K562 (cell line): ENCODE data around the gene AQP6. TPM values are rescaled to one million over a fixed set of nuclear protein-coding genes. Genes with fewer than 3 reads are reported as not detected.

Experiments
- AFF1 ChIP-seq, 2 experiments: fragments of 450-650 bp; IDR thresholded peaks; 2 replicates each; pipeline ENCODE4 v1.6.1; 2018; ENCODE audit warnings: mild to moderate bottlenecking in 2 of 2, low read depth in 1 of 2; ENCODE audit not compliant: partially characterized antibody in 2 of 2
- CEBPB ChIP-seq: fragments of 450-650 bp; IDR thresholded peaks from 2 replicates; pipeline ENCODE4 v1.6.1; 2016; ENCODE audit warnings: missing genetic modification characterization, missing compliant biosample characterization
- FOXK1 ChIP-seq: sonication (generic); formaldehyde crosslinking; IDR thresholded peaks from 2 replicates; pipeline ENCODE4 v1.8.0; 2022; ENCODE audit warnings: missing genetic modification reagents, mild to moderate bottlenecking, borderline replicate concordance
- HDAC1 ChIP-seq, 2 experiments: fragments of 450-650 bp; IDR thresholded peaks; 2 replicates each; pipeline ENCODE4 v1.6.1; 2016 to 2017; ENCODE audit warnings: inconsistent platforms in 1 of 2, mild to moderate bottlenecking in 1 of 2, moderate library complexity in 1 of 2
- MAFG ChIP-seq: fragments of 450-650 bp; conservative IDR thresholded peaks from 2 replicates; pipeline ENCODE4 v1.6.1; 2016; ENCODE audit warnings: missing genetic modification characterization, missing compliant biosample characterization
- POLR3G ChIP-seq: IDR thresholded peaks from 2 replicates; pipeline ENCODE4 v1.6.1; 2011; ENCODE audit not compliant: insufficient read length, insufficient replicate concordance; ENCODE audit errors: extremely low read depth
- RERE ChIP-seq: sonication (generic); formaldehyde crosslinking; IDR thresholded peaks from 2 replicates; pipeline ENCODE4 v1.8.0; 2023; ENCODE audit warnings: missing genetic modification reagents, mild to moderate bottlenecking, borderline replicate concordance
- WHSC1 ChIP-seq: IDR thresholded peaks from one replicate; pipeline ENCODE4 v1.6.1; 2012; ENCODE audit warnings: low read length, control low read depth, inconsistent platforms
- YBX1 ChIP-seq: fragments of 450-650 bp; IDR thresholded peaks from 2 replicates; pipeline ENCODE4 v1.7.1; 2016; ENCODE audit warnings: mild to moderate bottlenecking
- ZBTB26 ChIP-seq: fragments of 450-650 bp; formaldehyde crosslinking; IDR thresholded peaks from 2 replicates; pipeline ENCODE4 v1.4.0; 2022; ENCODE audit warnings: missing genetic modification characterization
- ZFP1 ChIP-seq: fragments of 450-650 bp; formaldehyde crosslinking; IDR thresholded peaks from 2 replicates; pipeline ENCODE4 v1.4.0; 2020; ENCODE audit warnings: mild to moderate bottlenecking, mixed read lengths
- ZKSCAN1 ChIP-seq: fragments of 150-350 bp; IDR thresholded peaks from 2 replicates; pipeline ENCODE4 v1.6.1; 2016; ENCODE audit warnings: low read depth, low read length
- ZNF212 ChIP-seq: fragments of 450-650 bp; formaldehyde crosslinking; IDR thresholded peaks from 2 replicates; pipeline ENCODE4 v1.4.0; 2020; ENCODE audit warnings: mild to moderate bottlenecking
- ZNF76 ChIP-seq: fragments of 250-450 bp; sonication (Bioruptor Pico); IDR thresholded peaks from 2 replicates; pipeline ENCODE4 v1.4.0; 2020; ENCODE audit warnings: mild to moderate bottlenecking, moderate library complexity, borderline replicate concordance
- ZNF79 ChIP-seq: fragments of 250-450 bp; sonication (Bioruptor Pico); IDR thresholded peaks from 2 replicates; pipeline ENCODE4 v1.4.0; 2020; ENCODE audit warnings: low read depth, mild to moderate bottlenecking, moderate library complexity
- polyA plus RNA-seq, 8 experiments: library from polyadenylated mRNA; depleted of rRNA in 4 of 8; stranded (reverse) in 5 of 8; unstranded in 3 of 8; fragments of >200 nt; fragmentation: Nextera tagmentation in 2 of 8; fragmentation: Illumina TruSeq in 1 of 8; extraction: Ambion mirVana in 2 of 8; extraction: Trizol in 1 of 8; gene quantifications; 2 replicates each; pipeline versions ENCODE4 v1.2.1 to v1.2.3, GENCODE V29; 2011 to 2014; ENCODE audit warnings: inconsistent platforms in 1 of 8, missing spikeins in 1 of 8
- total RNA-seq, 7 experiments: library from RNA; depleted of rRNA in 6 of 7; stranded (reverse); fragments of >200 nt in 6 of 7; fragmentation: Illumina TruSeq in 2 of 7; extraction: Trizol in 2 of 7; gene quantifications; 2 replicates each; pipeline versions ENCODE4 v1.2.1 to v1.2.3, GENCODE V29; 2011 to 2021; ENCODE audit warnings: low replicate concordance in 1 of 7

AQP6 gene
- total and polyA plus RNA-seq, 9 of the 15 experiments (the other 6 are each of a cell fraction or from before 2014, with no cell fraction given): 0.05 to 0.12 TPM; not detected in 7

GRCh38 chr12:49967042-49967776 is 5.5 kb upstream of the AQP6 start (continued):
- no peak for TF ChIP-seq ZFP1 (CRISPR knock-in tag)
- TF ChIP-seq AFF1 (IDR thresholded peaks at IDR 0.05; ENCODE audit: low read depth in 1 of 2, partially characterized antibody in 2 of 2): no peak
- TF ChIP-seq CEBPB (tag): no peak
- no peak for TF ChIP-seq FOXK1 (CRISPR knock-in tag)
- no peak for TF ChIP-seq ZNF212 (CRISPR knock-in tag)
- no peak for TF ChIP-seq RERE (CRISPR knock-in tag)
- no peak for TF ChIP-seq ZNF76 (CRISPR knock-in tag)
- TF ChIP-seq POLR3G: no peak
- no peak; the same call in 1 of the 2 replicates for TF ChIP-seq ZKSCAN1
- TF ChIP-seq ZBTB26 (CRISPR knock-in tag): no peak
- no peak for TF ChIP-seq WHSC1
- TF ChIP-seq YBX1: no peak
- no peak for TF ChIP-seq MAFG
- 0 out of 4 replicates have a peak, but pooled peaks of 1 of the 2 experiments have one; percentile 28 for TF ChIP-seq HDAC1 (IDR thresholded peaks at IDR 0.05)
- TF ChIP-seq ZNF79 (CRISPR knock-in tag): no peak
